Chondrocyte (in vitro differentiated cells): Measurements from ENCODE around the gene PTK7. TPM values are rescaled to one million over a fixed set of nuclear protein-coding genes. Genes with fewer than 3 reads are reported as not detected.

Source experiments
- DNase-seq: peaks from one replicate; pipeline ENCODE4 v3.0.0; 2021; ENCODE audit warnings: mixed read lengths, low spot score
- H3K27ac Mint-ChIP-seq: one replicate; pipeline ENCODE4 v1.8.0; 2021; ENCODE audit warnings: mild to moderate bottlenecking, moderate library complexity, mixed read lengths; ENCODE audit not compliant: unreplicated experiment
- H3K27me3 Mint-ChIP-seq: 2 replicates; pipeline ENCODE4 v1.8.0; 2021; ENCODE audit warnings: low read depth, mixed read lengths
- H3K36me3 Mint-ChIP-seq: 2 replicates; pipeline ENCODE4 v1.8.0; 2021; ENCODE audit warnings: low read depth, mixed read lengths
- H3K4me1 Mint-ChIP-seq: 2 replicates; pipeline ENCODE4 v1.8.0; 2021; ENCODE audit warnings: low read depth, mild to moderate bottlenecking, mixed read lengths
- H3K4me3 Mint-ChIP-seq: one replicate; pipeline ENCODE4 v1.8.0; 2021; ENCODE audit warnings: mild to moderate bottlenecking, moderate library complexity, mixed read lengths; ENCODE audit not compliant: unreplicated experiment
- H3K9me3 Mint-ChIP-seq: 2 replicates; pipeline ENCODE4 v1.8.0; 2021; ENCODE audit warnings: low read depth, mixed read lengths
- total RNA-seq: library from RNA; stranded (reverse); gene quantifications from 3 replicates; pipeline ENCODE4 v1.2.1, GENCODE V29; 2021
- TF ChIP-seq, protein P1 (sequence below): fragments of 200-600 bp; sonication (generic); IDR thresholded peaks from 2 replicates; pipeline ENCODE4 v1.5.0; 2021; ENCODE audit warnings: antibody characterized with exemption, mild to moderate bottlenecking, moderate library complexity

PTK7 gene
- total RNA-seq, 1 donor from 2014 or later: 288 TPM

- DNase-seq: no peak
- Mint-ChIP-seq H3K27me3 (no peaks in the 10 kb centered on the region), H3K27ac (no peak overlapping the region), H3K9me3 (no peaks in the 10 kb centered on the region), H3K4me3 (peak overlapping the region; percentile 87), H3K4me1 (peaks cover 40% of the 10 kb centered on the region), H3K36me3 (peaks cover 15% of the 10 kb centered on the region)
- TF ChIP-seq, protein P1, sequence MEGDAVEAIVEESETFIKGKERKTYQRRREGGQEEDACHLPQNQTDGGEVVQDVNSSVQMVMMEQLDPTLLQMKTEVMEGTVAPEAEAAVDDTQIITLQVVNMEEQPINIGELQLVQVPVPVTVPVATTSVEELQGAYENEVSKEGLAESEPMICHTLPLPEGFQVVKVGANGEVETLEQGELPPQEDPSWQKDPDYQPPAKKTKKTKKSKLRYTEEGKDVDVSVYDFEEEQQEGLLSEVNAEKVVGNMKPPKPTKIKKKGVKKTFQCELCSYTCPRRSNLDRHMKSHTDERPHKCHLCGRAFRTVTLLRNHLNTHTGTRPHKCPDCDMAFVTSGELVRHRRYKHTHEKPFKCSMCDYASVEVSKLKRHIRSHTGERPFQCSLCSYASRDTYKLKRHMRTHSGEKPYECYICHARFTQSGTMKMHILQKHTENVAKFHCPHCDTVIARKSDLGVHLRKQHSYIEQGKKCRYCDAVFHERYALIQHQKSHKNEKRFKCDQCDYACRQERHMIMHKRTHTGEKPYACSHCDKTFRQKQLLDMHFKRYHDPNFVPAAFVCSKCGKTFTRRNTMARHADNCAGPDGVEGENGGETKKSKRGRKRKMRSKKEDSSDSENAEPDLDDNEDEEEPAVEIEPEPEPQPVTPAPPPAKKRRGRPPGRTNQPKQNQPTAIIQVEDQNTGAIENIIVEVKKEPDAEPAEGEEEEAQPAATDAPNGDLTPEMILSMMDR: no peak
Observed at GRCh38 chr6:43060755-43061633, 15.1 kb upstream of the PTK7 start.

DNA sequence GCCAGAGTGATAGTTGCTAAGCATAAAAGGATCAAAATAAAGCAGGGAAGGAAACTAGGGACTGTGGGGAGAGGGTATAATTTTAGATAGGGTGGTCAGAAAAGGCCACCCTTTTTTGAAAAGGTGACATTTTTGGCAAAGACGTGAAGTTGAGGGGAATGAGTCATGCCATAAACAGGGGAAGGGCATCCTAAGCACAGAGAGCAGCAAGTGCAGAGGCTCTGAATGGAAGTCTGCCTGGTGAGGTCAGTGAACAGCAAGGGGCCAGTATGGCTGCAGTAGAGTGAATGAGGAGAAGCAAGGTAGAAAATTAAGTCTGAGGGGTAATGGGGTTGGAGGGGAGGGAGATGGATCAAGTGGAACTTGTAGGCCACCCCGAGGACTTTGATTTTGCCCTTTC, 14.3 kb upstream of the PTK7 start:
- Mint-ChIP-seq H3K36me3 (peaks cover 18% of the 10 kb centered on the region), H3K4me3 (no peak overlapping the region), H3K27me3 (no peaks in the 10 kb centered on the region), H3K27ac (peak overlapping the region; percentile 51), H3K4me1 (peaks cover 40% of the 10 kb centered on the region), H3K9me3 (no peaks in the 10 kb centered on the region)
- no peak for DNase-seq
- TF ChIP-seq, protein P1: no peak

GRCh38 chr6:43062818-43063217, 13.3 kb upstream of the PTK7 start:
- H3K27ac Mint-ChIP-seq: no peak overlapping the region

GRCh38 chr6:43070028-43070632, 6.0 kb upstream of the PTK7 start:
- TF ChIP-seq, protein P1: peak; percentile 86
- DNase-seq: no peak
- no peaks in the 10 kb centered on the region for H3K9me3 Mint-ChIP-seq
- H3K27me3 Mint-ChIP-seq: no peaks in the 10 kb centered on the region
- no peak overlapping the region for H3K4me3 Mint-ChIP-seq
- H3K36me3 Mint-ChIP-seq: peaks cover 19% of the 10 kb centered on the region
- no peak overlapping the region for H3K27ac Mint-ChIP-seq
- H3K4me1 Mint-ChIP-seq: peaks cover 18% of the 10 kb centered on the region

More at GRCh38 chr6:43062818-43063217, 13.3 kb upstream of the PTK7 start:
- H3K9me3 Mint-ChIP-seq: no peaks in the 10 kb centered on the region
- peaks cover 16% of the 10 kb centered on the region for H3K36me3 Mint-ChIP-seq
- H3K27me3 Mint-ChIP-seq: no peaks in the 10 kb centered on the region
- DNase-seq: peak; percentile 89
- peaks cover 40% of the 10 kb centered on the region for H3K4me1 Mint-ChIP-seq
- no peak overlapping the region for H3K4me3 Mint-ChIP-seq
- TF ChIP-seq, protein P1: no peak

- Mint-ChIP-seq H3K36me3 (peaks cover 11% of the 10 kb centered on the region), H3K9me3 (no peaks in the 10 kb centered on the region), H3K4me3 (no peak overlapping the region), H3K4me1 (peaks cover 47% of the 10 kb centered on the region), H3K27ac (peak overlapping the region; percentile 54), H3K27me3 (no peaks in the 10 kb centered on the region)
- peak; percentile 53 for DNase-seq
- TF ChIP-seq, protein P1: no peak
Observed at GRCh38 chr6:43074847-43075669, 1.1 kb upstream of the PTK7 start.
